GM21825 (cell line): ENCODE results near the gene FETUB.
A peak's percentile ranks its signal among the peaks of the same experiment; 100 is the strongest.
"Not testable (repeated sequence)": the region's sequence is repeated elsewhere in the genome, so short reads cannot be mapped to it uniquely, and the experiment has no call there.

Experiments
- ATAC-seq: cut with Tn5 transposase; IDR thresholded peaks from one replicate; pipeline ENCODE4 v1.9.1; 2021; ENCODE audit warnings: mild to moderate bottlenecking, moderate library complexity; ENCODE audit not compliant: unreplicated experiment

Gene FETUB

GRCh38 chr3:186613637-186614265, 26.4 kb upstream of the FETUB start:
- ATAC-seq, result no peak

DNA sequence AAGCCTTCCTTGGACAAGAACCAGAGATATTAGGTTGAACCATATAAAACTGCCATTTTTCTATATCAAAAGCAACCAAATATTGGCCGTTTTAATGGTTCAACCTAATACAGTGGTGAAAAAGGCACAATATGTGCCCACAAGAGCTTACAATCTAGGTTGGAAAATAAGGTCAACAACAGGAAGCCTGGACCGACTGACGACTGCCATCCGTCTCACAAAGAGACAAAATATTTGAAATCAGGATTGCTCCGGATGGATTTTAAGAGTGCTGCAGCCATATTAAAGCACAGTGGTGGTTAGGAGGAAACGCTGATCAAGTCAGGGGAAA, 26.0 kb upstream of the FETUB start:
- ATAC-seq, result no peak

GRCh38 chr3:186614597-186615483, 25.4 kb upstream of the FETUB start:
- peak; percentile 54 for ATAC-seq

GRCh38 chr3:186616299-186616617, 23.9 kb upstream of the FETUB start:
- no peak for ATAC-seq

- peak; percentile 97 for ATAC-seq
These were observed 22.9 kb upstream of the FETUB start for GRCh38 chr3:186617036-186617946.

GRCh38 chr3:186618318-186618938, 21.8 kb upstream of the FETUB start:
- no peak for ATAC-seq

DNA sequence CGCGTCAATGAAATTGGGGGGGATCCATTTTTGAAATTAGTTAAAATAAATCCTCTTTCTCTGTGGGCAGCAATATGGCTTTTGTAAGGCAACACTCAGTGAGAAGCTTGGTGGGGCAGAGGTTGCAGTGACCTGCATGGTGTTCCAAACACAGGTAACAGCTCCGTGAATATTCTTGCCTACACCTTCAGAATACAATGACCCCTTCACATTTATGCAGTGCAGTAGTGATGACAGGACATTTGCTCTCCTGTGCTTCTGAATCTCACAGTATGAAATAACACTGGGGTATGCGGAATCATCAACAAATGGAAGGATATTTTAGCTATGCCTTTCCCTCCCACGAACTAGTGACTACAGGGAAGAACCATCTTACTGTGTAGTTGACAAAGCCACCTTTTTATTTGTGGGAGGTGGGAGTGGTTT, 20.4 kb upstream of the FETUB start:
- no peak for ATAC-seq

GRCh38 chr3:186620213-186621092, 19.7 kb upstream of the FETUB start:
- ATAC-seq, result no peak

DNA sequence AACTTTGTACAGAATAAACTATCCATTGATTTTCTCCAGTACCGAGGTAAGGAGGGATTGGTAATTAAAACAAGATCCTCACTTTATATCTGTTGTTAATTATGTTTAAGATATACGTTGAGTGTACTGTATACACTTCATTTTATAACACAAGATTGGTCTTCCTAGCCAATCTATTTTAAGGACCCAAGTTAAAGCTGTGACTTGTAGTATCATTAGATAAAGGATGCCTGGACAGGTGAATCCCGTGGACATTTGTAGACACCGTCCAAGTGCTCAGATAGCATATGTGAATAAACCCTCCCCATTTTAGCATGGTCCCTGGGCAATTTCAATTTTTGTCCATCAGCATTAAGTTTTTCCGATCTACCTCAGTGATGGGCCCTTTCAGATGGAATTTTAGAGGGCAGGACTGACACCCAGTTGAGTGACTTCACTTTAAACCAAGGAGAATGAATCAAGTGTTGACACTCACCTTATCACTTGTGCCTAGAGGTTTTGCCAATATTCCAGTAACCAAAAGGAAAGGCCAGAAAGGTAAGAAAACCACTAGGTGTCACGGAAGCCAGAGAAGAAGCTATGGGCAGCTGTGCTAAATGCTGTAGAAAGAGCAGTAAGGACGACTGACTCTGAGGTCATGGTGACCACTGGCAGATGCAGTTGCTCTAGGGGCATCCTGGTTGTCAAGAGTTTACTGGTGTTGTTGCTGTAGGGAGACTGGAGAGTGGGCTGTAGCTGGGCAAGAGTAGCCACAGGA, 18.1 kb upstream of the FETUB start:
- ATAC-seq, result no peak

DNA sequence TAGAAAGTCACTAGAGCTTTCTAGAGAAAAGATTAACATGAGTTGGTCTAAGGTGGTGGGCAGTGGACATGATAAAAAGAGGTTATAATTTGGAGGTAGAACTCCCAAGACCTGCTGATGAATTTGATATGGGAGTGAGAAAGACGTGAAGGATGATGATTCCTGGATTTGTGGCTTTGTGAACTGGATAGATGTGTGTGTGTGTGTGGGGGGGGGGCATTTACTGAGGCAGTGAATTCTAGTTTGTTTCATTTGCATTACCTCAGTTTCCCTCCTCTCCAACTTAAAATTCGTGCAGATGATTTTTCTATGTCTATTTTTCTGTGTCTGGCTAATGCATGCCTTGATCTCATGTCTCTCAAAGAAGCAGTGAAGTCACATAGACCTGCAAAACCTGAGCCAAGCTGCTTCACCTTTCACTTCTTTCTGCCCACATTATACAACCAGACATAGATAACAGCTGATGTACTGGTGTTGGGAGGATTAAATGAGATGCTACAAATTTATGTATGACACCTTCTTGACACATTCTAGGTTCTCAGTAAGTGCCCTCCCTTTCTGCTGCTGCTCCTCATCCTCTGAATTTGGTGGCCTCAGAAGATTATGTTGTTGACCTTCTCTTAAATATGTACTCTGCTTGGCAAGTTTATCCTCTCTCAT, 17.4 kb upstream of the FETUB start:
- no peak for ATAC-seq

DNA sequence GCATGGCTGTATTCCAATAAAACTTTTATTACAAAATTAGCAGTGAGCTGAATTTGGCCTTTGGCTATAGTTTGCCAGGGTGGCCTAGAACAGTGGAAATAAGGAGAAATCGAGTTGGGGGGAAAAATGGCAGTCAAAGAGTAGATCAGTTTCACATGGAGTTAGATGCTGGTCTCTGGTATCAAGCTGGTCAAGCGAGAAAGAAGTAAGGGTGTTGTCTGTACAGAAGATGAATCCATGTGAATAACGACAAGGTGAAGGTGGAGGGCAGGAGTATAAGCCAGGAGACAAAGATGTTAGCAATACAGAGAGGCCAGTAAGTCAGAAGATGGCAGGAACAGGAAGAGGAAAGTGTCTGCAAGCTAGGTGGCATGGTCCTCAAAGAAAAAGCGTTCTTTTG, 15.6 kb upstream of the FETUB start:
- no peak for ATAC-seq

DNA sequence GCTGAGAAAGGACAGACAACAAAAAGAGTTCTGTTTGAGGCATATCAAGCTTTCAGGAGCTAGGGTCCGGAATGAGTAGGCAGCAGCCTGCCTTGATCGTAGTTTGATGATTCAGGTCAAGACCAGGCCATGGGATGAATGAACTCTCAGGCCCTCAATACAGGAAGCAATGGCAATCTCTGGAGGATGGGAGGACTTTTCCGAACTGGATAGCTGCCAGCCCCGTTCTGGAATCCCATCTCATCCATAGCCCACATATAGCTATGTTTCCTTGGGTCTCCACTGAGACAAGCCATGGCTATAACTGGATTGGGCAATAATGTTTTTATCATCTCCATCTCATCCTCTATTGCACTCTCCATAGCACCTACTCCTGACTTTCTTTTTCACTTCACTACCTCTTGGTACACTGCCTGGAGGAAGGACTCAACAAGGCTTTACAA, 14.6 kb upstream of the FETUB start:
- ATAC-seq, result no peak

GRCh38 chr3:186626254-186626847, 13.8 kb upstream of the FETUB start:
- ATAC-seq, result no peak

DNA sequence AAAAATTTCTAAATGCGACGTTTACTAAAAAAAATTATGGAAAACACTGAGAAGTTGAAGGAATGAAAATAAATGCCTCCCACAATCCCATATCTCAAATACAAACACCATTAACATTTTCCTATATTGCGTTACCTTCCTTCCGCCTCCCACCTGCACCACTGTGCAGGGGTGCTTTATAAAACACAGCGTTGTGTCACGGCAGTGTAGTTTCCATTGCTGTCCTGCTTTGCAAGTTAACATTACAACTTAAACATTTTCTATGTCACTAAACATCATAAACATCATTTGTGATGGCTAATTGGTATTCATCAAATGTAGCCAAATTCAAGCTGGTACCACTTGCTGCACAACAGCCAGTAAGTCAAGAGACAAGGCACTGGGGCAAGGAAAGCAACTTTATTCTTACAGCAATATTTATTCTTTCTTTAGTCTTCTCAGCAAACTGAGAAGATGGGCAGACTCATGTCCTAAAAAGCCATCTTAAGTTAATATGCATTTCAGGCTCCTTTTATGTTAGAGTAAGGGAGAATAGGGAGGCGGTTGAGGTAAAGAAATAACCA, 12.3 kb upstream of the FETUB start:
- no peak for ATAC-seq

DNA sequence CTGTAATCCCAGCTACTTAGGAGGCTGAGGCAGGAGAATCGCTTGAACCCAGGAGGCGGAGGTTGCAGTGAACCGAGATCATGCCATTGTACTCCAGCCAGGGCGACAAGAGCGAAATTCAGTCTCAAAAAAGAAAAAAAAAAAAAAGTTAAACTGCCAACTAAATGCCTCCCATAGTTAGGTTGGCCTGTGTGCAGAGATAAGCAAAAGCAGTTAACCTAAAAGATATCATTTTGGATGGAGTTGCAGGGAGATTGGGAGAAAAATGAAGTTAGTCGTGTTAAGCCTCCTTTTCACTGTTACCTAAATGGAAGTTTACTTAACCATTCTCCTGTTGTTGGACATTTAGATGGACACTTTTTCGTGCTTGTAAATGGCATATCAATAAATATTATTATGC, 11.4 kb upstream of the FETUB start:
- ATAC-seq, result no peak

- ATAC-seq, result no peak
These were observed 9.1 kb upstream of the FETUB start for GRCh38 chr3:186630950-186631641.

DNA sequence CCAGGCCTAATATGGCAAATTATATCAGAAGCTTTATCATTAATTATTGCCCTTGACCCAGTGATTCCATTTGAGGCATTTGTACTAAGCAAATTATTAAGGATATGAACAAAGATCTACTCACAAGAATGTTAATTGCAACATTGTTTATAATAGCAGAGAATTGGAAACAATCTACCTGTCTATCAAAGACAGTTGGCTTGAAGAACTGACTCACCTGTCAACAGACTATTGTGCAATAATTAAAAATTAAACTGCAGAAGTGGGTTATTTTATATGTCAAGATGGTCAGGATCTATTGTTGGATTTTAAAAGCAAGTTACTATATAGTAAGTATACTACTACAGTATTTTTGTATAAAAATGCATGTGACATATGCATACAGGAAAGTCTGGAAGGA, 6.7 kb upstream of the FETUB start:
- ATAC-seq, result no peak

DNA sequence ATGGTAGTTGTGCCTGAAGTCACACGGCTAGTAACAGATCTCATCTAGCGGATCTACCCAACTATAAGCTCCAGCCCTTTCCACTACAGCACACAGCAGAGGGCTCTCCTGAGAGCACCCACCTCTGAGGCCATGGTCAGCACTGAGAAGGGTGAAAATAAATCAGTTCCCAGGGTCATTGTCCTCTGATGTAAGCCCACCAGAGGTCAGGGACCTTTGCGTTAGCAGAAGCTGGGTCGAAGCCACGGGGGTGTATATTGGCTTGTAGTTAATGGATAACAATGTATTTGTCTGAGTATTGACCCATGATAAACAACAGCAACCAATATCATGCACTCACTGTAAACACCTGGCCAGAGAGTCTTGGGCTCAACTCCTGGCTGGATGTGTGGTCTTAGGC, 6.0 kb upstream of the FETUB start:
- ATAC-seq, result not testable (repeated sequence)
